IMR-90 (cell line): ENCODE results near the gene CDT1. TPM values are rescaled to one million over a fixed set of nuclear protein-coding genes. Genes with fewer than 3 reads are reported as not detected.
A peak's percentile ranks its signal among the peaks of the same experiment; 100 is the strongest.

Source experiments
- ATAC-seq: fragments of 200-7000 bp; cut with Tn5 transposase; 2 replicates; pipeline ENCODE4 v1.9.1; 2020; ENCODE audit warnings: low read depth, mild to moderate bottlenecking, moderate library complexity
- BruUV-seq: library from RNA; stranded (reverse); fragments of 400-500 nt; replicated peaks from 2 replicates; lab custom pipeline; 2021; lab: Mats Ljungman, UMichigan
- CTCF ChIA-PET: fragments of 300-600 bp; formaldehyde crosslinking; extraction: SDS; loops from one replicate; lab custom pipeline; 2021; ENCODE audit warnings: antibody characterized with exemption; lab: Yijun Ruan, JAX
- POLR2A ChIA-PET: fragments of 300-600 bp; sonication (Branson Sonifier 250); formaldehyde crosslinking; loops from one replicate; lab custom pipeline; 2022; ENCODE audit warnings: antibody characterized with exemption; ENCODE audit not compliant: unreplicated experiment; lab: Charles Lee
- DNase-seq: peaks from one replicate; pipeline ENCODE4 v3.0.0; 2013
- H2AFZ ChIP-seq: replicated peaks from 2 replicates; pipeline ENCODE3; 2013; ENCODE audit warnings: low read length, mild to moderate bottlenecking; ENCODE audit not compliant: poor library complexity
- H2AK5ac ChIP-seq: 2 replicates; pipeline ENCODE4 v1.6.1; 2013; ENCODE audit warnings: low read depth, low read length, inconsistent platforms
- H2AK9ac ChIP-seq: replicated peaks from 2 replicates; pipeline ENCODE3; 2013; ENCODE audit warnings: mild to moderate bottlenecking, low read depth, low read length, moderate library complexity; ENCODE audit not compliant: poor library complexity
- H2BK120ac ChIP-seq: 2 replicates; pipeline ENCODE4 v1.6.1; 2013; ENCODE audit warnings: low read depth, low read length, inconsistent platforms
- H2BK15ac ChIP-seq: 3 replicates; pipeline ENCODE4 v1.6.1; 2013; ENCODE audit warnings: low read depth, low read length, inconsistent platforms
- H2BK20ac ChIP-seq: 2 replicates; pipeline ENCODE4 v1.6.1; 2013; ENCODE audit warnings: low read depth, mild to moderate bottlenecking, inconsistent platforms, low read length, moderate library complexity
- H2BK5ac ChIP-seq: 2 replicates; pipeline ENCODE4 v1.6.1; 2013; ENCODE audit warnings: mild to moderate bottlenecking, low read depth, low read length, inconsistent platforms; ENCODE audit not compliant: poor library complexity, severe bottlenecking
- H3K14ac ChIP-seq: replicated peaks from 2 replicates; pipeline ENCODE4 v1.6.1; 2013; ENCODE audit warnings: low read depth, low read length, inconsistent platforms
- H3K18ac ChIP-seq: 2 replicates; pipeline ENCODE4 v1.6.1; 2013; ENCODE audit warnings: low read depth, low read length, control low read depth
- H3K23ac ChIP-seq: 2 replicates; pipeline ENCODE4 v1.6.1; 2013; ENCODE audit warnings: low read depth, low read length, inconsistent platforms
- H3K27ac ChIP-seq: 2 replicates; pipeline ENCODE4 v1.5.1; 2013; ENCODE audit warnings: mild to moderate bottlenecking, control low read depth, low read length; ENCODE audit not compliant: insufficient read depth
- H3K27me3 ChIP-seq: 2 replicates; pipeline ENCODE4 v1.6.1; 2013; ENCODE audit warnings: low read length; ENCODE audit not compliant: control insufficient read depth, insufficient read depth
- H3K36me3 ChIP-seq: 2 replicates; pipeline ENCODE4 v1.6.1; 2013; ENCODE audit warnings: low read length, mixed read lengths; ENCODE audit not compliant: control insufficient read depth, insufficient read depth
- H3K4ac ChIP-seq: 2 replicates; pipeline ENCODE4 v1.6.1; 2013; ENCODE audit warnings: low read depth, low read length, inconsistent platforms
- H3K4me1 ChIP-seq: 2 replicates; pipeline ENCODE4 v1.6.1; 2013; ENCODE audit warnings: low read length, mixed read lengths; ENCODE audit not compliant: control insufficient read depth, insufficient read depth
- H3K4me2 ChIP-seq: 2 replicates; pipeline ENCODE4 v1.6.1; 2013; ENCODE audit warnings: low read depth, mild to moderate bottlenecking, control low read depth, low read length, moderate library complexity
- H3K4me3 ChIP-seq: 2 replicates; pipeline ENCODE4 v1.5.1; 2013; ENCODE audit warnings: low read depth, mild to moderate bottlenecking, control low read depth, low read length, moderate library complexity; ENCODE audit not compliant: insufficient read depth
- H3K56ac ChIP-seq: 2 replicates; pipeline ENCODE4 v1.6.1; 2013; ENCODE audit warnings: low read length, inconsistent platforms; ENCODE audit not compliant: insufficient read depth; ENCODE audit errors: extremely low read depth
- H3K79me1 ChIP-seq, 2 experiments: 2 replicates each; pipeline ENCODE4 v1.6.1; 2013; ENCODE audit warnings: low read length in 2 of 2, inconsistent platforms in 1 of 2, low read depth in 1 of 2
- H3K9ac ChIP-seq: 2 replicates; pipeline ENCODE4 v1.6.1; 2013; ENCODE audit warnings: low read depth, low read length, control low read depth
- H3K9me1 ChIP-seq: 2 replicates; pipeline ENCODE4 v1.6.1; 2013; ENCODE audit warnings: low read length, inconsistent platforms; ENCODE audit not compliant: insufficient read depth
- H3K9me3 ChIP-seq: 2 replicates; pipeline ENCODE4 v1.6.1; 2013; ENCODE audit warnings: low read length; ENCODE audit not compliant: control insufficient read depth, insufficient read depth
- H4K20me1 ChIP-seq: 2 replicates; pipeline ENCODE4 v1.6.1; 2013; ENCODE audit warnings: low read length, inconsistent platforms; ENCODE audit not compliant: insufficient read depth
- H4K5ac ChIP-seq: 2 replicates; pipeline ENCODE4 v1.6.1; 2013; ENCODE audit warnings: mild to moderate bottlenecking, low read depth, low read length, control low read depth
- H4K8ac ChIP-seq, 2 experiments: 2 replicates each; pipeline ENCODE4 v1.6.1; 2013; ENCODE audit warnings: low read depth in 2 of 2, low read length in 2 of 2, control low read depth in 1 of 2, inconsistent platforms in 1 of 2
- H4K91ac ChIP-seq: 2 replicates; pipeline ENCODE4 v1.6.1; 2013; ENCODE audit warnings: low read depth, low read length, inconsistent platforms; ENCODE audit not compliant: insufficient read depth
- BHLHE40 ChIP-seq: fragments of 150-350 bp; IDR thresholded peaks from 2 replicates; pipeline ENCODE4 v1.6.1; 2016; ENCODE audit warnings: mild to moderate bottlenecking, low read depth, low read length
- CEBPB ChIP-seq: IDR thresholded peaks from 2 replicates; pipeline ENCODE4 v1.6.1; 2012; ENCODE audit warnings: low read depth, low read length, improper control_type of control experiment
- FOS ChIP-seq: fragments of 150-350 bp; IDR thresholded peaks from 2 replicates; pipeline ENCODE4 v1.6.1; 2016; ENCODE audit warnings: low read depth, low read length
- MAFK ChIP-seq: IDR thresholded peaks from 2 replicates; pipeline ENCODE4 v1.6.1; 2012; ENCODE audit warnings: low read depth, low read length, improper control_type of control experiment
- MXI1 ChIP-seq: IDR thresholded peaks from 2 replicates; pipeline ENCODE4 v1.6.1; 2012; ENCODE audit warnings: low read depth, mild to moderate bottlenecking, low read length, moderate library complexity, borderline replicate concordance
- NFE2L2 ChIP-seq: fragments of 150-350 bp; IDR thresholded peaks from 2 replicates; pipeline ENCODE4 v1.6.1; 2016; ENCODE audit warnings: low read depth, mild to moderate bottlenecking, low read length
- RAD21 ChIP-seq: IDR thresholded peaks from 2 replicates; pipeline ENCODE4 v1.6.1; 2012; ENCODE audit warnings: low read length, improper control_type of control experiment
- RCOR1 ChIP-seq: IDR thresholded peaks from 2 replicates; pipeline ENCODE4 v1.6.1; 2012; ENCODE audit warnings: mild to moderate bottlenecking, low read length, improper control_type of control experiment; ENCODE audit not compliant: insufficient replicate concordance
- SMC3 ChIP-seq: fragments of 150-350 bp; IDR thresholded peaks from 2 replicates; pipeline ENCODE4 v1.6.1; 2016; ENCODE audit warnings: low read depth, mild to moderate bottlenecking, antibody characterized with exemption, low read length, moderate library complexity
- WGBS, 2 experiments: methylation state at CpG; one replicate each; pipeline versions ENCODE4 v1.1.5 to v1.1.7; 2013; ENCODE audit warnings: missing lambda C conversion rate in 2 of 2; ENCODE audit not compliant: insufficient read length in 1 of 2; ENCODE audit errors: extremely low coverage in 2 of 2; 5-methylcytosine and 5-hydroxymethylcytosine counted together
- dilution Hi-C: fragments of 300-500 bp; cut with HindIII; formaldehyde crosslinking; loops from one replicate; pipeline ENCODE4 v1.14.3; 2018; ENCODE audit warnings: low sequenced_read_pairs; ENCODE audit not compliant: unreplicated experiment
- in situ Hi-C: fragments of 300-500 bp; cut with MboI; formaldehyde crosslinking; loops from 3 replicates; pipeline ENCODE4 v1.14.3; 2019; ENCODE audit warnings: low sequenced_read_pairs, inconsistent platforms, mixed read lengths
- intact Hi-C: fragments of 100-400 bp; cut with micrococcal nuclease; formaldehyde crosslinking; loops from 2 replicates; pipeline ENCODE4 v1.10.0; 2022
- polyA plus RNA-seq, 3 experiments: library from polyadenylated mRNA; depleted of rRNA; stranded (reverse); fragments of >200 nt; gene quantifications; 2 replicates each; pipeline ENCODE4 v1.2.3, GENCODE V29; 2012; ENCODE audit warnings: low replicate concordance in 1 of 3
- total RNA-seq: library from RNA; depleted of rRNA; stranded (reverse); fragments of >200 nt; gene quantifications from 2 replicates; pipeline ENCODE4 v1.2.3, GENCODE V29; 2012
- TF ChIP-seq, protein P1 (sequence below): fragments of 150-350 bp; IDR thresholded peaks from 2 replicates; pipeline ENCODE4 v1.6.1; 2016; ENCODE audit warnings: low read depth, mild to moderate bottlenecking, low read length, moderate library complexity, borderline replicate concordance

Gene CDT1
- total and polyA plus RNA-seq, 2 of the 4 experiments (the other 2 are of a cell fraction), result 3.2 to 11.8 TPM

DNA sequence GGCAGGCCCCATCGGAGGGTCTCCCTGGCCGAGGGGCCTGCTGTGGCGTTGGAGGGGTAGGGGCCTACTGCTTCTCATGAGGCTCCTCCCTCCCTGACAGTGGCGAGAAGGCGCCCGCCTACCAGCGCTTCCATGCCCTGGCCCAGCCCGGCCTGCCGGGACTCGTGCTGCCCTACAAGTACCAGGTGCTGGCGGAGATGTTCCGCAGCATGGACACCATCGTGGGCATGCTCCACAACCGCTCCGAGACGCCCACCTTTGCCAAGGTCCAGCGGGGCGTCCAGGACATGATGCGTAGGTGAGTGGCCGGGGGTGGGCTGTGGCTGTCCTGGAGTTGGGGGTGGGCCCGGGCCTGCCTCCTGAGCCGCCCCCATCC is 1.7 kb downstream of the CDT1 start:
- Histone ChIP-seq H3K56ac (no peak overlapping the region), H4K20me1 (peaks cover 14% of the 10 kb centered on the region), H2AK9ac (no peak overlapping the region), H2BK20ac (no peak overlapping the region), H4K91ac (no peak overlapping the region), H3K18ac (no peak overlapping the region), H2BK15ac (no peak overlapping the region), H3K79me1 (peaks cover 11 to 51% of the 10 kb centered on the region in 2 experiments; a peak in 3 of 4 replicates), H2AK5ac (no peak overlapping the region), H3K4ac (no peak overlapping the region), H2BK5ac (no peak overlapping the region), H2BK120ac (no peak overlapping the region), H3K4me1 (peaks cover 13% of the 10 kb centered on the region), H3K9me1 (no peaks in the 10 kb centered on the region; the same call in 1 of the 2 replicates), H4K5ac (no peak overlapping the region), H3K9me3 (no peaks in the 10 kb centered on the region), H2AFZ (peak overlapping the region; percentile 58), H4K8ac (no peak overlapping the region), H3K27me3 (no peaks in the 10 kb centered on the region), H3K4me2 (no peak overlapping the region; the same call in 1 of the 2 replicates), H3K27ac (no peak overlapping the region), H3K23ac (no peak overlapping the region), H3K4me3 (no peak overlapping the region), H3K9ac (0 out of 2 replicates have a peak overlapping the region, but pooled peaks have one; percentile 67), H3K14ac (no peak overlapping the region), H3K36me3 (peaks cover 19% of the 10 kb centered on the region)
- WGBS, 2 experiments, result 81% methylated on average over 7 of the region's 22 CpGs; no CpG with 5 or more reads in 1 of the 2 experiments
- dilution Hi-C loops (no loop called here), intact Hi-C loops (no loop called here), in situ Hi-C loops (no loop called here)
- ChIA-PET CTCF (no interaction called here), POLR2A (no interaction called here)
- TF ChIP-seq RAD21, result no peak
- no peak for TF ChIP-seq MXI1
- no peak for TF ChIP-seq CEBPB
- TF ChIP-seq NFE2L2, result no peak
- TF ChIP-seq FOS, result no peak
- TF ChIP-seq BHLHE40, result no peak
- TF ChIP-seq RCOR1, result no peak
- TF ChIP-seq SMC3, result no peak
- TF ChIP-seq, protein P1, sequence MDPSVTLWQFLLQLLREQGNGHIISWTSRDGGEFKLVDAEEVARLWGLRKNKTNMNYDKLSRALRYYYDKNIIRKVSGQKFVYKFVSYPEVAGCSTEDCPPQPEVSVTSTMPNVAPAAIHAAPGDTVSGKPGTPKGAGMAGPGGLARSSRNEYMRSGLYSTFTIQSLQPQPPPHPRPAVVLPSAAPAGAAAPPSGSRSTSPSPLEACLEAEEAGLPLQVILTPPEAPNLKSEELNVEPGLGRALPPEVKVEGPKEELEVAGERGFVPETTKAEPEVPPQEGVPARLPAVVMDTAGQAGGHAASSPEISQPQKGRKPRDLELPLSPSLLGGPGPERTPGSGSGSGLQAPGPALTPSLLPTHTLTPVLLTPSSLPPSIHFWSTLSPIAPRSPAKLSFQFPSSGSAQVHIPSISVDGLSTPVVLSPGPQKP, result no peak
- no peak for TF ChIP-seq MAFK
- DNase-seq (no peak), ATAC-seq (no peak)
- BruUV-seq, result no TSS peak
